ENCODE results near the gene KLHL15.

KLHL15 gene

DNA sequence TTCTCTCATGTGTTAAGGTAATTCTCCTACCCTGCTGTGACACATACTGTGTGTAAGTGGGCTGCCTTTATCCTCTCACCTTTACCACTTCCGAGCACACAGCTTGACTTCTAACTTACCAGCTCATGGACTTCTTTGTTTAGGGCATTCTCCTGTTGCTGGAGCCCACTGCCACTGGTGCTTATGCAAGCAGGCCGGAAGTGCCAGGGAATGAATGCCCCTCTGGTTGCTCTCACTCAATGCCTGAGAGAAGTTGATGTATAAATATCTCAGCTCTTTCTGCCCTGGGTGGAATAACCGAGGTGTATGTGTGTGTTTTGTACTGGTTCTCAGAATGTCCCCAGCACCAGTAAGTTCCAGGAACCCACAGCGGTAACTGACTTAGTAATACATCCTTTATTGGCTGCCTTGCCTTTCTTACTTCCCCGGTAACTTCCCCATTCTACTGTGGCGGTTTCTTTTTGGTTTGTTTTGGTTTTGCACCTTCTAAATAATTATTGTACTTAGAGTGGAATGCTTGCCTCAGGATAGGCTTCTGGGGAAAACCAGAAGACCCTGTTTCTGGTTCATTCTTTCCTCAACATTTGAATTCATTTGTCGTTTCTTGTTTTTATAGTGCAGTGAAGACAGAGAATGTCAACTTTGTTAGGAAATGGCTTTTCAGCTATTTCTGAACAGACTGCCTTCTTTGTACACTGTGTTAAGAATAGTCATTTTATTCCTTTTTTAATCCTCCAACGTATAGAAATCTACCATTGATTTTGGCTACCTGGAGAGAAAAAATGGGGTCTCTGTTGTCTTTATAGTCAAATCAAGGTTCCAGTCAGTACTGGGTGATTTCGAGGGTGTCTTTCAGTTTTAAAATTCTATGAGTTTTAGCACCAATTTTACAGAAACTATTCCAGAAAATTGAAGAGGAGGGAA is 73.7 kb downstream of the KLHL15 start:
- DNase-seq (ENCODE audit: low read depth in 1 of 2, low spot score in 1 of 2) = peak; percentile 1 to 2

DNA sequence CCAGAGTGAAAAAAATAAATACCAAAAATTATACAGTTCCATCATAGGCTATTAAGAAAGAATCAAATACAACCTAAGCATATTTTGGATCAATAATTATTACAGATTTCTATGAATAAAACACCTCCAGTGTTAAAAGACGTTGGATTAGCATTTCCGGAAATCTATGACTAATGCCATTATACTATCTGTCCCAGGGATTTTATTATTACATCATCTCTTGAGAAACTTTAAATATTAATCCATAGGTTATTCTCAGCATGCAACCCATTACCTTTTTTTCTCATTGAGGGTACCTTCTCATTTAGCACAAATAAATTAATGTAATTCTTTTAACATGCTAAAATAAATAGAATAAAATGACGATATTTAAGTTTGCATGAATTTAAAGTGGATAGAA is 74.6 kb downstream of the KLHL15 start:
- no peak for DNase-seq (ENCODE audit: low read depth in 1 of 2, low spot score in 1 of 2)

DNA sequence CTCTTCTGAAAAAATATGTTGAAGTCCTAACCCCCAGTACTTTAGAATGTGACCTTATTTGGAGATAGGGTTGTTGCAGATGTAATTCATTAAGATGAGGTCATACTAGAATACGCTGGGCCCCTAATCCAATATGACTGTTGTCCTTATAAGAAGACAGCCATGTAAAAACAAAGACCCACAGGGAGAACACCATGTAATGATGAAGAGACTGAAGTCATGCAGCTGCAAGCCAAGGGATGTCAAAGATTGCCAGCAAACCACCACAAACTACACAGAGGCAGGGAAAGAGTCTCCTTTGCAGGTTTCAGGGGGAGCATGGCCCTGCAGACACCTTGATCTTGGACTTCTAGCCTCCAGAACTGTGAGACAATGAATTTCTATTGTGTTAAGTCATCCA is 81.8 kb downstream of the KLHL15 start:
- DNase-seq (ENCODE audit: low read depth in 1 of 2, low spot score in 1 of 2) = no peak

DNA sequence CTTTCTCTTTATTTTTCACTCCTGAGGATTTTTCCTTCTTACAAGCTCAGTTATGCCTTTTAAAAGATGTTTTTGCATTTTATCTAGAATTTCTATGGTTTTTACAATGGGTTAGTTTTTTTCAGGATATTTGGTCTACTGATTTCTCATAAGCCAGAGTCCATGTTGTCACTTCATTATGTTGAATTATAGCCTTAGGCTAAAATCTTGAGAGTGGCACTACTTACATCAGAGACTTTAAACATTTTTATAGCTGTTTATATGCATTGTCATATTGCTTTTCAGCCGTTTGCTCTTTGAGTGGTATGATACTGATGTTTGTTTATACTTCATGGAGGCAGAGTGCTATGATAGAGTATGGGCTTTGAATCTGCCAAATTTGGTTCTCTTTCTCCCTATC is 82.8 kb downstream of the KLHL15 start:
- no peak for DNase-seq (ENCODE audit: low read depth in 1 of 2, low spot score in 1 of 2)

DNA sequence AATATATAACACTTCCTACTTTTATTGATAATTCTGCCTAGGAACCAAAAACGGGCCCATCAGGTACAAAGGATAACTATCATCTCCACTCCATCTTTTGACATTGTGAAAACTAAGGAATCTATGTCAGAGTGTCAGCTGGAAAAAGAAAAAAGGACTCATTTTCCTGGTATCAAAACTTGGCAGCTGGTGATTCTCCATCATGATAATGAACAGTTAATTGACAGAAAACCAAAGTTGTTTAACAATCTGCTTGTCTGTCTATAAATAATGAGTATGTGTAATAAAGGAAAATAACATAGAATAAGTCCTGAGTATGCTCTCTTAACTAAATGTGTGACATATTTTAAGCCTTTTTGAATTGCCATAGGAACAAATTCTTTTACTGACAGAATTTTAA is 87.8 kb downstream of the KLHL15 start:
- DNase-seq (ENCODE audit: low read depth in 1 of 2, low spot score in 1 of 2) = no peak

DNA sequence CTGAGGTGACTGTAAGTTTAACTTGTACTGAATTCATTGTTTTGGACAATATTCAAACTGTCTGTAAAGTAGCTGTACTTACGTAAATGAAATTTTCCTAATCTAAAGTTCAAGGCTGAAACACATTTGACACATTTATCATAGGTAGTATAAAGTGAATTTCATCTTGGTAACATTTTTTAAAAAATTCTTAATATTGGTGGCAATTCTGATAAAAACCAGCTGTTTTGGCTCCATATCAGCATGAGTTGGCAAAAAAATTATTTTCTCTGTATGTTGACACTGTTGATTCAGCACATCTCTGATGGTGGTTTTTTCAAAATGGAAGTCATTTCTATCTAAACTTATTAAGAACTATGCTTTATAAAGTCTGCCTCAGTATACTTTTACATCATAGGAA is 88.3 kb downstream of the KLHL15 start:
- no peak for DNase-seq (ENCODE audit: low read depth in 1 of 2, low spot score in 1 of 2)

DNA sequence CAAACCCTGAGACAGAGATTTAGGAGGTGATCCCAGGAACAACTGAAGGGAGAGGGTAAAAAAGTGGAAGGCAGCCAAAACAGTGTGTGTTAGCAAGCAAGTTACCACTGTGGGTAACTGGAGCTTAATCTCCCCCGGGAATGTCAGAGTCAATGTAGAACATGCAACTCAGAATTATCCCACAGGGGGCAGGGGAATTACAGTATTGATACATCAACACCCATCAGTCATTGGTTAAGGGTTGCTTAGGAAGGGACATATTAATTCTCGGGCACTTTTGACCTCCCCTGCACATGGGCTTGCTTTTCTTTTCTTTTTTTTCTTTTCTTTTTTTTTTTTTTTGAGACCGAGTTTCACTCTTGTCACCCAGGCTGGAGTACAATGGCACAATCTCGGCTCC is 89.9 kb downstream of the KLHL15 start:
- no peak for DNase-seq (ENCODE audit: low read depth in 1 of 2, low spot score in 1 of 2)

DNA sequence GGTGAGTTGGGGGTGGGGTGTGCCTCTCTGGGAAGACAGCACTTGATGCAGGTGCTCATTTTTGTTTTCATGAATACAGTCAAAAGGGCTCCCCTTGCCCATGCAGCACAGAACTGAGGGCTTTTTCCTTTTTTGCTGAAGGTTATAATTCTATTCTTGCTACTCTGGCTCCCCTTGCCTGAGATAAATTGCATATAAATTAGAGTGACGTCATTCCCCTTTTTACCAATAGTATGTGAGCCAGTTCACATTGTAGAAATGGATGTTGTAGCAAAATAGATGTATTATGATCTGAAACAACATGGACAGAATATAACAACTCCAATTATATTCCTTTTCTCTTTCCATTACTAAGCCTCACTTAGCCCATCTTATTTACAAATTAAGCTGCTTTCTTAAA is 90.8 kb downstream of the KLHL15 start:
- no peak for DNase-seq (ENCODE audit: low read depth in 1 of 2, low spot score in 1 of 2)

DNA sequence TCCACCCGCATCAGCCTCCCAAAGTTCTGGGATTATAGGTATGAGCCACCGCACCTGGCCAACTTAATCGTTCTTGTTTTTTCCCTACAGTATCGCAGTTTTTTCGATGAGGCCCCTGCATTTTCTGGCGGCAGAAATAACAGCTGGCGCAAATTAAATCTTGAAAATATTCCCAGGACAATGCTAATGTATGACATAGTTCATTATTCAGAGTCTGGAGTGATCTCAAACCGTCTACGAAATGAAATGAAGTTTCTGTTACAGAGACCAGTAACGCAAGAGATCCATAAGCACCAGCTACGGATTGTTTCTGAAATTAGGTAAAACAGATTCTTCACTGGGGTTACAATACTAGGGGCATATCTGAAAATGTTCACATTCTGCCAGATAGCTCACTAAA is 91.9 kb downstream of the KLHL15 start:
- no peak for DNase-seq (ENCODE audit: low read depth in 1 of 2, low spot score in 1 of 2)

Data from stimulated activated CD4-positive, alpha-beta T cell treated with anti-CD3 and anti-CD28 coated beads, Interleukin-15, amount 100 ng/mL, for 1 hour (primary cell).